Trophoblast cell (in vitro differentiated cells and primary cell): Measurements from ENCODE around the gene BEGAIN.

Experiments
- DNase-seq, 2 donors: peaks; one replicate each; pipeline ENCODE4 v3.0.0-alpha.2; 2016
- H2AFZ ChIP-seq: 2 replicates; pipeline ENCODE4 v1.6.1; 2013; ENCODE audit warnings: low read length, moderate library complexity, mild to moderate bottlenecking; ENCODE audit not compliant: insufficient read depth, poor library complexity
- H2AK5ac ChIP-seq: 2 replicates; pipeline ENCODE4 v1.6.1; 2013; ENCODE audit warnings: mild to moderate bottlenecking, low read length
- H2BK120ac ChIP-seq: 2 replicates; pipeline ENCODE4 v1.6.1; 2013; ENCODE audit warnings: low read length, mild to moderate bottlenecking, moderate library complexity; ENCODE audit not compliant: insufficient read depth, poor library complexity
- H2BK12ac ChIP-seq: 2 replicates; pipeline ENCODE4 v1.6.1; 2013; ENCODE audit warnings: mild to moderate bottlenecking, low read length, moderate library complexity
- H2BK5ac ChIP-seq: 2 replicates; pipeline ENCODE4 v1.6.1; 2013; ENCODE audit warnings: low read length, low read depth, moderate library complexity, mild to moderate bottlenecking; ENCODE audit not compliant: poor library complexity
- H3K14ac ChIP-seq: 2 replicates; pipeline ENCODE4 v1.6.1; 2013; ENCODE audit warnings: mild to moderate bottlenecking, low read length
- H3K18ac ChIP-seq: 2 replicates; pipeline ENCODE4 v1.6.1; 2013; ENCODE audit warnings: mild to moderate bottlenecking, low read length
- H3K23ac ChIP-seq: 2 replicates; pipeline ENCODE4 v1.6.1; 2013; ENCODE audit warnings: low read length
- H3K27ac ChIP-seq: 2 replicates; pipeline ENCODE4 v1.5.1; 2013; ENCODE audit warnings: low read depth, mild to moderate bottlenecking, inconsistent platforms, low read length, moderate library complexity
- H3K27me3 ChIP-seq: 2 replicates; pipeline ENCODE4 v1.6.1; 2013; ENCODE audit warnings: inconsistent platforms, mild to moderate bottlenecking, low read length, moderate library complexity; ENCODE audit not compliant: insufficient read depth
- H3K36me3 ChIP-seq, 2 experiments: 1 replicate in 1 of 2; 2 replicates in 1 of 2; pipeline ENCODE4 v1.6.1; 2013; ENCODE audit warnings: low read length in 2 of 2, mild to moderate bottlenecking in 2 of 2, moderate library complexity in 1 of 2; ENCODE audit not compliant: insufficient read depth in 2 of 2, control insufficient read depth in 1 of 2
- H3K4ac ChIP-seq: 2 replicates; pipeline ENCODE4 v1.6.1; 2013; ENCODE audit warnings: low read depth, mild to moderate bottlenecking, low read length, moderate library complexity
- H3K4me1 ChIP-seq, 2 experiments: 1 replicate in 1 of 2; 2 replicates in 1 of 2; pipeline ENCODE4 v1.6.1; 2013; ENCODE audit warnings: low read length in 2 of 2, mild to moderate bottlenecking in 2 of 2, moderate library complexity in 1 of 2; ENCODE audit not compliant: insufficient read depth in 2 of 2, control insufficient read depth in 1 of 2
- H3K4me2 ChIP-seq: 2 replicates; pipeline ENCODE4 v1.6.1; 2013; ENCODE audit warnings: inconsistent platforms, mild to moderate bottlenecking, low read length, moderate library complexity
- H3K4me3 ChIP-seq: 2 replicates; pipeline ENCODE4 v1.5.1; 2013; ENCODE audit warnings: mild to moderate bottlenecking, low read depth, low read length, inconsistent platforms
- H3K79me1 ChIP-seq: one replicate; pipeline ENCODE4 v1.6.1; 2013; ENCODE audit warnings: low read length
- H3K79me2 ChIP-seq: 2 replicates; pipeline ENCODE4 v1.6.1; 2013; ENCODE audit warnings: low read length, mild to moderate bottlenecking; ENCODE audit not compliant: control insufficient read depth, insufficient read depth, poor library complexity
- H3K9ac ChIP-seq: 2 replicates; pipeline ENCODE4 v1.6.1; 2013; ENCODE audit warnings: mild to moderate bottlenecking, low read length
- H3K9me3 ChIP-seq: 2 replicates; pipeline ENCODE4 v1.6.1; 2013; ENCODE audit warnings: low read depth, mild to moderate bottlenecking, control low read depth, inconsistent platforms, low read length; ENCODE audit not compliant: insufficient read depth
- H4K12ac ChIP-seq: 2 replicates; pipeline ENCODE4 v1.6.1; 2013; ENCODE audit warnings: low read depth, mild to moderate bottlenecking, low read length, moderate library complexity
- H4K8ac ChIP-seq: 2 replicates; pipeline ENCODE4 v1.6.1; 2013; ENCODE audit warnings: low read depth, mild to moderate bottlenecking, low read length, moderate library complexity
- H4K91ac ChIP-seq: one replicate; pipeline ENCODE4 v1.6.1; 2013; ENCODE audit warnings: low read depth, mild to moderate bottlenecking, low read length, moderate library complexity
- WGBS: extraction: QIAGEN DNeasy Blood & Tissue Kit; methylation state at CpG from one replicate; pipeline ENCODE4 v1.1.7; 2013; ENCODE audit warnings: missing lambda C conversion rate; ENCODE audit not compliant: insufficient read length, insufficient coverage; ENCODE audit errors: extremely low coverage; 5-methylcytosine and 5-hydroxymethylcytosine counted together

BEGAIN gene

DNA sequence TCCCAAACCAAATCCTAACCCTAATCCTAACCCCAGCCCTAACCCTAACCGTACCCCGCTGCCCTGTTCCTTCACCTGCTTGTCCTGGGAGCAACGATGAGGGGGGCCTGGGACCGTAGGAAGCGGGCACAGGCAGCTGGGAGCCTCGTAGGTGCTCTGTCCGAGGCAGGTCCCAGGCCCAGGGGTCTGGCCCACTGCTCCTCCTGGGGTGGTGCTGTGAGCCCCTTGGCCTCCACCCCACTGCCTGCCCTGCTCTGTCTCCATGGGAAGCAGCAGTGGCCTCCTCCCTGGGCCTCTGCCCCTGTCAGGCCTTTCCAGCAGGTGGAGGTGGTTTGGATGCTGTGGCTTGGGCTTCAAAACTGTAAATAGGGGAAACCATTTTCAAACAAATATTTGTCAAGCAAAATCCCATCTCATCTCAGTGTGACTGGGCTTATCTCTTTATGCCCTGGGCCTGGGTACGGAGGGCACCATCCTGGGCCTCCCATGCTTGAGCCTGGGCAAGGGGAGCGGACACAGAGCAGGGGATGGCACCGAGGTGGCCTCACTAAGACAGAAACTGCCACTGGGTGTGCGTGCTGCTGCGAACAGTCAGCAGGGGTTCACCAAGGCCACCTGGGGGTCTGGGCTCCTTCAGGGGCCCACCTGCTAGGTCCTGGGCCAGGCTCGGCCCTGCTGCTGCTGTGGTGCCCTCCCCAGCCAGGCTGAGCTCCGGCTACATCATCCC, 3.7 kb upstream of the BEGAIN start:
- H4K8ac ChIP-seq = no peak overlapping the region
- H3K4ac ChIP-seq = no peak overlapping the region
- H2BK120ac ChIP-seq = no peak overlapping the region
- H3K27me3 ChIP-seq = peaks cover 28% of the 10 kb centered on the region
- H3K79me2 ChIP-seq = no peaks in the 10 kb centered on the region
- no peak for DNase-seq
- no peak overlapping the region for H3K9ac ChIP-seq
- H2AFZ ChIP-seq = no peak overlapping the region
- no peak overlapping the region for H2BK12ac ChIP-seq
- H3K14ac ChIP-seq = no peak overlapping the region
- no peaks in the 10 kb centered on the region for H3K79me1 ChIP-seq
- H3K36me3 ChIP-seq = no peaks in the 10 kb centered on the region
- H2BK5ac ChIP-seq = no peak overlapping the region
- no peak overlapping the region for H4K91ac ChIP-seq
- H4K12ac ChIP-seq = no peak overlapping the region
- H3K4me1 ChIP-seq = peaks cover 3 to 4% of the 10 kb centered on the region in 2 experiments
- H3K9me3 ChIP-seq = peaks cover 5% of the 10 kb centered on the region
- no peak overlapping the region for H2AK5ac ChIP-seq
- no peak overlapping the region for H3K23ac ChIP-seq
- WGBS = 100% methylated on average over 1 of the region's 14 CpGs
- H3K27ac ChIP-seq = no peak overlapping the region
- no peak overlapping the region for H3K4me2 ChIP-seq
- H3K18ac ChIP-seq = no peak overlapping the region
- no peak overlapping the region for H3K4me3 ChIP-seq

DNA sequence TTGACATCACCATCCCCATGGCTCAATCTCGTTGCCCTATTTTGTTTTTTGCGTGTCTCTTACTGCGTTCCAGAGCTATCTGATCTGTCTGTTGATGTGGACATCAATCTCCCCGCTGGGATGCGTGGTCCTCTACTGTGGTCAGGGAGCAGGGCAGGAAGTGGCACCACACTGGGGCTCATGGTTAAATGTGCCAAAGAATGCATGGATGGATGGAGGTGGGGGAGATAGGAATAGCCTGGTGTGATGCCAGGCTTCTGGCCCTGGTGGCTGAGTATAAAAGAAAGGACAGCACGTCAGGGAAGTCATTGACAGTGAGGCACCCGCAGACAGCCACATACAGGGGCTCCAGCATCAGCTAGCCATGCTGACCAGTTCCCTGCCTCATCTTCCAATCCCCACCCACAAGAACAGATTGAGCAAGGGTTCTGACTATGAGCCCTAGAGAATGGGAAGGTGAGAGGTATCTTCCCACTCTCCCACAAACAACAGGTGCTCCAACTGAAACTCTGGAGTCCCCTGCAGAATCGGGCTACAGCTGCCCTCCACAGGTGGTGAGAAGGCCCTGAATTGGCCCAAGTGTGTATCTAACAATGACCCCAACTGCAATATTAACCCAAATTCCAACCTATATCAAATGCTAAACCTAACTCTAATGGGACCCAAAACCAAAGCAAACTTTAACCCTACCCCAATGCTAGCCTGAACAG, 2.7 kb upstream of the BEGAIN start:
- Histone ChIP-seq H4K91ac (no peak overlapping the region), H2BK5ac (no peak overlapping the region), H3K27me3 (peaks cover 34% of the 10 kb centered on the region), H4K8ac (no peak overlapping the region), H3K9ac (no peak overlapping the region), H3K36me3 (no peaks in the 10 kb centered on the region), H3K4me3 (no peak overlapping the region), H3K4me2 (no peak overlapping the region), H3K4me1 (peaks cover 3 to 4% of the 10 kb centered on the region in 2 experiments), H4K12ac (no peak overlapping the region), H3K79me1 (no peaks in the 10 kb centered on the region), H3K18ac (no peak overlapping the region), H2BK12ac (no peak overlapping the region), H3K79me2 (no peaks in the 10 kb centered on the region), H3K14ac (no peak overlapping the region), H3K4ac (no peak overlapping the region), H3K9me3 (peaks cover 5% of the 10 kb centered on the region), H2BK120ac (no peak overlapping the region), H2AK5ac (no peak overlapping the region), H3K23ac (no peak overlapping the region), H2AFZ (no peak overlapping the region), H3K27ac (no peak overlapping the region)
- no peak for DNase-seq
- no CpG with 5 or more reads among the region's 8 CpGs for WGBS

DNA sequence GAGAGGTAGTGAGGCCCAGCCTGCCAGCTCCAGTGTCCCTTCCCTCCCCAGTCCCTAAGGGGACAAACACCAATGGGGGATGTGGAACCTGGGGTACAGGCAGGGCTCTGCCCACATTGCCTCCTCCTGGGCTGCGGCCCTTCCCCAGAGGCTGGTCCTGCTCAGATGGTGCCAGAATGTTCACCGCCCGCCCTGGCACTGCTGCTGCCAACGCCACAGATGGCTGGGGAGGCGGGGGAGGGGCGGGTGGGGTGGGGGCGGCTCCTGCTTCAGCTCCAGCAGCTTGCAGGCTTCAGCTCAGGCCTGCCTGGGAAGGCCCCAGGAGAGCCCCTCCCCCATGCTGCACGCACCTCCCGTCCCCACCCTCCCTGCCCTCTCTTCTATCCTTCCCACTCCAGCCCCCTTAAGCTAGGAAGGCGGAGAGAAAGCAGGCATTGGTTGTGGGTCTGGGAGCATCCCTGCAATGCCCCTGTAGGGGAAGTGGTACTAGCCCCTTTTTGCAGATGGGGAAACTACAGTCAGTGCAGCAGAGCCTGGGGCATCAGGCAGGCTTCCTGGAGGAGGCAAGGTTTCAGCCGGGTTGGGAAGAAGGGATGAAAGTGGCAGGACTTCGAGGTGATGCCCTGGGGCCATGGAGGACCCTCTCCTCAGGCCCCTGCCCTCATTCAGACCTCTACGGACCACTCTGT, 2.0 kb upstream of the BEGAIN start:
- Histone ChIP-seq H4K12ac (no peak overlapping the region), H3K79me2 (no peaks in the 10 kb centered on the region), H3K79me1 (no peaks in the 10 kb centered on the region), H3K9ac (no peak overlapping the region), H3K4me3 (no peak overlapping the region), H2AFZ (no peak overlapping the region), H2BK12ac (no peak overlapping the region), H3K18ac (no peak overlapping the region), H3K23ac (no peak overlapping the region), H2BK120ac (no peak overlapping the region), H3K4me1 (peaks cover 3 to 4% of the 10 kb centered on the region in 2 experiments), H2AK5ac (no peak overlapping the region), H3K27me3 (peaks cover 34% of the 10 kb centered on the region), H3K4me2 (no peak overlapping the region), H4K8ac (no peak overlapping the region), H3K36me3 (no peaks in the 10 kb centered on the region), H2BK5ac (no peak overlapping the region), H3K27ac (no peak overlapping the region), H3K9me3 (peaks cover 5% of the 10 kb centered on the region), H3K4ac (no peak overlapping the region), H4K91ac (no peak overlapping the region), H3K14ac (no peak overlapping the region)
- DNase-seq = no peak
- no CpG with 5 or more reads among the region's 13 CpGs for WGBS

DNA sequence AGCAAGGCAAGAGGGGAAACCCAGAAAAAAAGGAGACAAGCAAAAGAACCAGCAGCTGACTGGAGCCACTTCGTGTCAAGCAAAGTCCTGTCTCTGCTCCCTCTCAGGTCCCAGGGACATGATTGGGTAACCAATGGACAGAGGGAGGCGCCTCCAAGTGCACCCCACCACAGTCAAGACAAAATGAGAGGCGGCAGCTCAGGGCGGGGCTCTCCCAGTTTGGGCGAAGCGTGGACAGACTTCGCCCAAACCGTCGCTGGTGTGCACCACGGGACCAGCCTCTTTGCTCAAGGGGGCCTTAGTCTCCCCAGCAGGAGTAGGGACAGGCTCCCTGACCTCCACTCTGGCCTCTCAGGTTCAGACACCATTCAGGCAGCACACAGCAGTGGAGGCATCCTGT, 1.5 kb upstream of the BEGAIN start:
- H2BK5ac ChIP-seq = no peak overlapping the region
- no peak overlapping the region for H2BK120ac ChIP-seq
- no CpG with 5 or more reads among the region's 10 CpGs for WGBS
- DNase-seq = no peak
- H3K4ac ChIP-seq = no peak overlapping the region
- no peak overlapping the region for H3K23ac ChIP-seq
- no peak overlapping the region for H3K4me3 ChIP-seq
- H3K36me3 ChIP-seq = no peaks in the 10 kb centered on the region
- peaks cover 3 to 4% of the 10 kb centered on the region in 2 experiments for H3K4me1 ChIP-seq
- H3K14ac ChIP-seq = no peak overlapping the region
- H3K79me2 ChIP-seq = no peaks in the 10 kb centered on the region
- no peak overlapping the region for H3K4me2 ChIP-seq
- H2BK12ac ChIP-seq = no peak overlapping the region
- no peak overlapping the region for H4K91ac ChIP-seq
- H3K27me3 ChIP-seq = peaks cover 34% of the 10 kb centered on the region
- H4K8ac ChIP-seq = no peak overlapping the region
- H2AFZ ChIP-seq = no peak overlapping the region
- no peak overlapping the region for H3K27ac ChIP-seq
- no peak overlapping the region for H4K12ac ChIP-seq
- peaks cover 6% of the 10 kb centered on the region for H3K9me3 ChIP-seq
- no peak overlapping the region for H2AK5ac ChIP-seq
- no peak overlapping the region for H3K18ac ChIP-seq
- no peaks in the 10 kb centered on the region for H3K79me1 ChIP-seq
- no peak overlapping the region for H3K9ac ChIP-seq
